CD4-positive, alpha-beta T cell treated with Interleukin-1 beta for 1 hour (primary cell): Measurements from ENCODE around the gene CIZ1.
"Not testable (repeated sequence)": the region's sequence is repeated elsewhere in the genome, so short reads cannot be mapped to it uniquely, and the experiment has no call there.

ENCODE experiments used
- DNase-seq, 2 donors: peaks; one replicate each; pipeline ENCODE4 v3.0.0-alpha.2; 2020 to 2022

Gene CIZ1

DNA sequence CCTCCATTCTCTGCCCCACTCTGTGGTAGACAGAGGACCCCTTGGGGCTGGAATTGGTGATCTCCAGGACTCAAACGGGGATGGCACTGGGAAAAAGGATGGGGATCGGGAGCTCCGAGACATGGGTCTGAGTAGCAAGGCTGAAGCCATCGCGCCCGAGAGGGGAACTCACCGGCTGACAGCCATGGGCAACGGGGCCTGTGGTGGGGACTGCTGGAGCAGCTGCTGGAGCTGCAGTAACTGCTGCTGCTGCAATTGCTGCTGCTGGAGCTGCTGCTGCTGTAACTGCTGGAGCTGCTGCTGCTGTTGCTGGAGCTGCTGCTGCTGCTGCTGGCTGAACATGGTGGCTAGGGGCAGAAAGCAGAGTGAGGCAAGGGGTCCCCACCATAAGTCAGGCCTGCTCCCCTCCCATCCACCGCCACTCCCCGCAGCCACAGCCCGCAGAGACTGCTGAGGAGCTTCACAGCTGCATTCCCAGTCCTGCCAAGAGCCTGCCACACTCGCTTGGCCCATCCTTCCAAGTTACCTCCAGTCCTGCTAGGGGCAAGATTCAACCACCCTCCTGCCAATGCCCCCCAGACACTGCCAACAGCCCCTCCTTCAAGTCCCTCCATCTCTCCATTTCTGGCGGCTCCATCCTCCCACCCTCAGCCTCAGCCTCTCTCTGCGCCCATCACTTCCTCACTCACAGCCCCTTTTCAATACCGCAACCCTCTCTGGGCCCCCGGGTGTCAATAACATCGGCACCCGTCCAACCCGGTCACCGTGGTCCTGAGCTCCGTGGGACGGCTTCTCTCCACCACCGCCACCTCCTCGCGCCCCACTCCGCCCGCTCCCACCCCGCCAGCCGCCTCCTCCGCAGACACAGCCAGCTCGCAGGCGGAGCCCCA is 611 bp downstream of the CIZ1 start:
- no peak for DNase-seq

DNA sequence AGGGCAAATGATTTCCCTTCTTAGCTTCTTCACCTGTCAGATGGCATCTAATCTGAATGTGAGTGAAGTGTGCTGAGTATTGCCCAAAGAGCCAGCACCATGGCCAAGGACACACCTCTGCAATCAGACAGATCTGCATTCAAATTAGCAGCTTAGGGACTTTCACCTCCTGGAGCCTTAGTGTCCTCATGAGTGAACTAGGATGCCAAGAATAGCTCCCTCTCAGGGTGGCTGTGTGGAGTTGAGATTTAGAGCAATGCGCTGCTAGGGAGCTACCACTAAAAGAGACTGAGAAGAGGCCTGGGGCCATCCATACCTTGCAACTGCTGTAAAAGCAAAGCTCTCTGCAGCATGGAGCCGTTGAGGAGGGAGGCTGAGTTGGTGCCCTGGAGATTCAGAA is 1.4 kb downstream of the CIZ1 start:
- DNase-seq, result no peak

DNA sequence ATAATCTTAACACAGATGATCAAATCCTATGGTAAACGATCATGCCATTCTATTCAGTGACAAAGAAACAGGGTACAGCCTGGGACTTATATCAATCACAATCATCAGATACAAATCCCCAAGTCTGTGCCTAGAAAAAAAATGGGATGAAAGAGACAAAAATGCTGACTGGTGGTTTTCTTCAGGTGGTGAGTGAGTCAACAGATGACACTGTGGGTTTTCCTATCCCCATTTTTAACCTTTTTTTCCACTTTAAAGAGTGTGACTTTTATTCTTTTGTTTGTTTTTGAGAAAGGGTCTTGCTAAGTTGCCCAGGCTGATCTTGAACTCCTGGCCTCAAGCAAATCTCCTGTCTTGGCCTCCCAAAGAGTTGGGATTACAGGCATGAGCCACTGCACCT is 3.2 kb downstream of the CIZ1 start:
- DNase-seq, result no peak

DNA sequence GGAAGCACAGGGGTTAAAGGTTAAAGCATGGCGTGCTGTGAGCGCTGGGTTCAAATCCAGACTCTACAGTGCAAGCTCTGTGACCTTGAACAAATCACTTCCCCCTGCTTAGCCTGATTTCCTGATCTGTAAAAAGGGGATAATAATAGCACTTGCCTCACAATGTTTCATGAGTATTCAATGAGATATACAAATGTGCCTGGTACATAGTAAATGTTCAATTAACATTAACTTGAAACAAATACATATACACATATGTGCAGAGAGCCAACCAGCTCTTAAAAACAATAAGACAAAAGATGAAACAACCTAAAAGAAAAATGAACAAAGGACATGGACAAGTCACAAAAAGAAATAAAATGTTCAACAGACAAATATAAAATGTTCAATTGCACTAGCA is 4.0 kb downstream of the CIZ1 start:
- DNase-seq, result no peak

DNA sequence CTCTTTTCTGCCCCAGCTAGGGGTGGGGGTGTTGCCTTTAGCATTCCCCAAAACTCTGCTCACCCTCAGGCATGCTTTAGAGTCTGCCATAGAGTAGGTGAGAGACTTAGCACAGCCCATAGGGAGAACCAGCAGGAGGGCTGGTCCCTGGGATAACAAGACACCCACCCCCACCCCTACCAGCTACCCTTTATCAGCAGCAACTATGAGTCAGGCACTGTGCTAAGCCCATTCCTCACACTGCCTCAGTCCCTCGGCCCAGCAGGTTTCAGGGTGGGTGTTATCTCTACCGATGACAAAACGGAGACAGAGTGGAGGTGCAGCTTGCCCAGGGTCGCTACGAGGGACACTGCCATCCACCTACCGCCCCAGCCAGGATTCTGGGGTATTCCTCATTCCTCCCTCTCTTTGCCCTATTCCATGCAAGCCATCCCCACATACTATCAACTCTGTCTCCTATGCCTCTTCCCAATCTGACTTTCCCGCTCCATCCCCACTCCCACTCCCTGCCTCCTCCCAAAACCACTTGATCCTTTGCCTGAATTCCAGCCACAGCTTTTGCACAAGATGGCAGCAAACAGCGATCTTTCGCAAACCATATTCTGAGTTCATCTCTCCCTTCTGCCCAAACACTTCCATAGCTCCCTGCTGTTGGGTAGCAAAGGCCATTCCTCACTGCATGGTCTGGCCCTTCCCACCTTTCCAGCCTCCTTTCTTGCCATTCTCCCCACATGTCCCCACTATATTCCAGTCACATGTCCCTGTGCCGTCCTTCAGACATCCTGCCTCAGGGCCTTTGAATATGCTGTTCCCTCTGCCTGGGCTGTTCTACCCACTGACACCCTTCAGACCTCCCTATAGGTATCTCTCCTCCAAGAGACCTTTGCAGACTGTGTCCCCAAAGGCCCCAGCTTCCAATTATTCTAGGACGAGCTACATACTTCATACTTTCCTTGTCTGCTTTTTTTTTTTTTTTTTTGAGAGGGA is 5.1 kb downstream of the CIZ1 start:
- DNase-seq, result no peak

DNA sequence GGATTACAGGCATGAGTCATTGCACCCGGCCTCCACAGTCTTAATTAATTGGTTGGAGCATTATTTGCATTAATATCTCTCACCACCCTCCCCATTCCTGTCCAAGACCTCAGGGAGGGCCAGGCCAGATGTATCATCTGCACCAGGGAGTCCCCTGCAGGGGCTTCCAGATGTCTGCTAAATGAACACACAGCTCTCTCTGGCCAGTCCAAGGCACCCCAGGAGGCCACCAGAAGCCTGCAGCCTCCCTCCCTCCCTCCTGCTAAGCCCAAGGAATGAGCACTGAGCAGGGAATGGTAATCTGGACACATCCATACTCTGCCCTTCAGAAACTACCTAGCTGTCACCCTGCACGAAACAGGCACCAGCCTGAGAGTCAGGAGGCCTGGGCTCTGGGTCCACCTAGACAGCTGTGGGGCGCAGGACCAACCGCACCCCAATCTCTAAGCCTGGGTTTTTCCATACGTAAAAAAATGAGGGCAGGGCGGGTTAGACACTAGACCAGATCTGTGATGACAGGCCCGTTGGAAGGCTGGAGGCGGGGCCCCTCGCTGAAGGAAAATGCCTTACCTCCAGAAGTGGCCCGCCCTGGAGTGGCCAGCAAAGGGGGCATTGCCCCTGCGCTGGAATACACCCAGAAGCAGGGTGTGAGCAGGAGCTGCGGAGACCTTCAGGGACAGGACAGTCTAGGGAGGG is 8.3 kb downstream of the CIZ1 start:
- DNase-seq, result no peak

DNA sequence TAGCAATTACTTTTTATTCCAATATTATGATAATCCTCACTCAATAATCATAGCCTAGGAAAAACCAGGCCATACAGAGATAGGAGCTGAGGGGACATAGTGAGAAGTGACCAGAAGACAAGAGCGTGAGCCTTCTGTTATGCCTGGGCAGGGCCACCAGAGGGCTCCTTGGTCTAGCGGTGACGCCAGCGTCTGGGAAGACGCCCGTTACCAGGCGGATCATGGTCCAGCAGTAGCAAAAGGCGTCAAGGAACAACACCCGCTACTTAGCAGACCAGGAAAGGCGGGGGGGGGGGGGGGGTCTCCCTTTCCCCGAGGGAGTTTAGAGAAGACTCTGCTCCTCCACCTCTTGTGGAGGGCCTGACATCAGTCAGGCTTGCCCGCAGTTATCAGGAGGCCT is 9.9 kb downstream of the CIZ1 start:
- not testable (repeated sequence) for DNase-seq

DNA sequence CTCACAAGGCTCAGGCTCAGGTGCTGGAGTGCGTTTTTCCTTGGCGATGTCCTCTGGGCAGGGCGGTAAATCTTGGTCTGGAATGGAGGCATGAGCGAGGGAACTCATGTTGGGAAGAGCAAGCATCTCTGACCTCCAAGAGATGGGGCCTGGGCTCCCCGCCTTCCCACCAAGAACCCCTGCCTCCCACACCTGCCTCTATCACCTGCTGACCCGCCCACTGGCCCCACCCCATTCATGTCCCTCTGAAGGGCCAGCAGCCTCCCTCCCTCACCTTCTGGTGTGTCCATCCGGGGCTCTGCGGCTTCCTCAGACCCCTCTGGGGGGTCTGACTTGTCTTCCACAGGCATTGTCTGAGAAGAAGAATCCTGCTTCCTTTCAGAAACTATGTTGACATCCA is 10.9 kb downstream of the CIZ1 start:
- DNase-seq, result no peak

DNA sequence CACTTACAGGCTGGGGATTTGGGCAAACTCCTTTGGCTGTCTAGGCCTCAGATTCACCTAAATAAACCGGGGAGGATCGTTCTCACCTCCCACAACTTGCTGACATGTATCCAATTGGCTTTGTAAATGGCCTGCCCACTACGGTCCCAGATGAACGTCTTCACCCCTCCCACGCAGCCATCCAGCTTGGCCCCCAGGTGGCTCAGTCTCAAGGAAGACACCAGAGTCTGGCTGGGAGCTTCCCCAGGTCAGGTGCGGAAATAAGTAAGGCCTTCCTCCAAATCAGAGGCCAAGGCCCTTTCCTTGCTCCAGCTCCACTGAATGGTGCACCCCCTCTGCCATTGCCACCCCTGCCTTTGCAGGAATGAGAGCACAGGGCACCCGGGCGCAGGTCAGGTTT is 11.4 kb downstream of the CIZ1 start:
- DNase-seq, result no peak

DNA sequence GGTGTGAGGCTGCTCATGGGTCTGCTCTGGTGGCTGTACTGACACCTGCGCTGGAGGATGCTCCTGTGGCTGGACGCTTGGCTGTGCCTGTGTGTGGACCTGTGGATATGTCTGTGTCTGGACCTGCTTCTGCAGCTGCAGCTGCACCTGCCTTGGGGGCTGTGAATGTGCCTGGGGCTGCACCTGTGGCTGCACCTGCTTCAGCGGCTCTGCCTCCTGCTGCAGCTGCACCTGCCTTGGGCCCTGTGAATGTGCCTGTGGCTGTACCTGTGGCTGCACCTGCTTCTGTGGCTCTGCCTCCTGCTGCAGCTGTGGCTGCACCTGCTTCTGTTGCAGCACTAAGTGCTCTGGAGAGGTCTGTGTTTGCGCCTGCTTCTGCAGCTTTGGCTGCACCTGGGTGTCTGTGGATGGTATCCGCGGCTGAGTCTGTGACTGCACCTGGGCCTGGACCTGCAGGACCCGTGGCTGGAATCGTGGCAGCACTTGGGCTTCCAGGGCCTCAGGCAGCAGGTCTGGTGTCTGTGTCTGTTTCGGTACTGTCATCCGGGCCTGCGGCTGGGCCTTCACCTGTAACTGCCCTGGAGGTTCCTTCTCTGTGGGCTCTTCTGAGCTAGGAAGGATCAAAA is 12.5 kb downstream of the CIZ1 start:
- DNase-seq, result no peak

DNA sequence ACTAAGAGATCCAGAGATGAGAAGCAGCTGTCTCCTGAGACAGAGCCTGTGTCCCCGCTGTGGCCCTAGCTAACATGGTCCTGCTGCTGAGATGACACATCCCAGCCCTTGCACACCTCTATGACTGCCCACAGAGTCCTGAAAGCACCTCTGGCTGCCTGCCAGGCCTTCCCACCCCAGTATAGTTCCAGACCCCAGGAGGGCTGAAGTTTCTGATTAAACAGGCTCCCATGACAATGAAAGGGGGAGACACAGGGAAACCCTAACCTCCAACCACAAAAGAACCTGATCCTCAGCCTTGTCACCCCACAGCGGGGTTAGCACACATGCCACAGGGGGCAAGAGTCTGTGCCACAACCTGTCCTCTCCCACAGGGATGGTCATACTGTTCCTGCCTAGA is 15.6 kb downstream of the CIZ1 start:
- no peak for DNase-seq

DNA sequence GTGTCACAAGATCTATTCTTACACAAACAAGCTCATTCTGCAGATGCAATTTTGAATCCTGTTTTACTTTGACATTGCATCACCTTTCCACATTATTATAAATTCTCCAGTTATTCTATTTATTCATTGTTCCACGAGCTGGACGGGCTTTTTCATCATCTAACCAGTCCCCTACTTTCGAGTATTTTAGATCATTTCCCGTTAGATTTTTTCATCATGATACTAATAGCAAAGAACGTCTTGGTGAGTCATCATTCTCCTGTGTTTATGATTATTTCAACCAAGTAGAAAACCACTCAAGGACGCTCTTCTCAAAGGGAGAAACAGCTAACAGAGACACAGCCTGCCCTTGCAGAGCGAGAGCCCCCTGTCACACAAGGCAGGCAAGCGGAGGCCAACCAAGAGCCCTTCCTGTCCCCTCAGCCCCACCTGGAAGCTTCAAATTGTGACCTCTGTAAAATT is 16.2 kb downstream of the CIZ1 start:
- DNase-seq, result no peak

DNA sequence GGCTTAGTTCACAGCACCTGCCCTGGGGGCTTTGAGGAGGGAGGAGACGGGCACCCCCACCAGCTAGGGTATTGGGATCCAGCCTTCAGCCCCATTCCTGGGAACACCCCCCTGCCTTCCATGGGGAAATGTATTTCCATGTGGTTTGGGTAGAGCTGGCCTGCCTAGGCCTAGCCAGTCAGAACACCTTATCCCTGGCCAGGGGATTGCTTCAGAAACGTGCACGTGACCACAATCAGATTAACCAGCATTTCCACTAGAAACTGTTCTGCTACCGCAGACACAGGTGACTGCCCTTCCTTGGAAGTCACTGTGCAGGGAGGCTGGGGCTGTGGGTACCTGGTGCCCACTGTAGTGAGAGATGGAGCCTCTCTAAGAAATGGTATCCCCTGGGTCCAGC is 17.3 kb downstream of the CIZ1 start:
- no peak for DNase-seq

DNA sequence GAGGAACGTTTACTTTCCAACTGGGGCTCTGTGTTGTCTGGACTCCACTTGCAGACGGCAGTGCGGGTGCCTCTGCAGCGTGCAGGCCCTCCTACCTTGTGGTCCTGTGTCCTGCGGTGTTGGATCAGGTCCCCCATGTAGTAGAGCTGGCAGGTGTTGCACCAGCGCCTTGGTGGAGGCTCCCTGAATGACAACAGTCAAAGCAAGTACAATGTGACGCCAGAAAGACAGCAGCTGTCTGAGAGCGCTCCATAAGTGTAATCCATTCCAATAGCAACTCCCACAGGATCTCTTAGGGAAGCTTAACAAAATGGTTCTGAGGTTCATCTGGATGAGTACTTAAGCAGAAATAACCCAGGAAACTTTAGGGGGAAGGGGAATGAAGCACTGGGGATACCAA is 21.4 kb downstream of the CIZ1 start:
- no peak for DNase-seq

DNA sequence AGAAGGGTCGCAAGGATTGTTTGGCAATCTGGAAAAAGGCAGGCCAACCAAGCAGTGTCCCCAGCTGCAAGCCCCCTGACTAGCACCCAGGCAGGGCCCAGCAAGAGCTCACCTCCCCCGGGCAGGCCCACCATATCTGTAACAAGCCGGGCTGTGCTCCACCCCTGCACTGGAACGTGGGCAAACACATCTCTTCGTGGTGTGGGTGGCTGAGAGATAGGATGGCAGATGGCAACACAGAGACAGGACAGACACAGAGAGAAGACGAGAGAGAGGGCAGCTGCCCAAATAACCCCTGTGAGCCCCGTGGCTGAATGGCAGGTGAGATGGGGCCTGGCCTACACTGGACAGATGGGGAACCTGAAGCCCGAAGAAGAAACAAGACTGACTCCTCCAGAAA is 21.9 kb downstream of the CIZ1 start:
- DNase-seq, result no peak

DNA sequence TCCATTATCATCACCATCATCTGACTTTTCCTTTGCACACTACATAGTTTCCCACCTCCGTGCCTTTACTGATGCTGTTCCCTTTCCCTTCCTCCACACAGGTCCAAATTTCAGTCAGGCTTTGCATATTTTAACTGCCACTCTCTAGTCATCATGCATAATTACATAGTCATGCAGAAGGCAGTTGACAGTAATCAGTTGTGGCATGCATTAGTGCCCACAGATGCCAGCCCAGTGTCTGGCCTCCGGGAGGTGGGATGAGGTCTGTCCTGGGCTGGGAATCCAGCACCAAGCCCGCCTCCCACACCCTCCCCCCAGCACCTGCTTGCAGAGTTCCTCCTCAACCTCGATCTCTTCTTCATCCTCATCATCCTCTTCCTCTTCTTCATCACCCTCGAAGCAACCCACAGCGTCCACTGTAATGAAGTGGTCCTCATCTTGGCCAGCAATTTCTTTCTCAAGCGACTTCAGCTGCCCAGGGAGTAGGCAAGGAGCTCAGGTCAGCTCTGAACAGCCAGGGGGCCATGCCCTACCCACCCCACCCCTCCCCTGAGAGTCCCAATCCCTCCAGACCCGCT is 22.6 kb downstream of the CIZ1 start:
- DNase-seq, result no peak

DNA sequence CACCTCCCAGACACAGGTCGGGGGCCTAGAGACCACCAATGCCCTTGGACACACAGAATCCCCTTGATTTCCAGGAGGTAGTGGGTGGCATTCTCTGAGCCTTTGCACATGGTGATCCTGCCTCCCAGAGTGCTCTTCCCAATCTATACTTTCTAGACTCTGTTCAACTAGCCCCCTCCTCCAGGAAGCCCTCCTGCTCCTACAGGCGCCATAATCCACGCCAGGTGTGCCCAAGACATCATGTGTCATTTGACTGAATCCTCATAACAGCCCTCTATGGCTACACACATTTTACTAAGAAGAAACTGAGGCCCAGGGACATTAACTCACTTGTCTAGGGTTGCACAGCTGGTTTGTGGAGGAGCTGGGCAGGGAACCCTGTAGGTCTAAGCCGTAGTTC is 24.2 kb downstream of the CIZ1 start:
- DNase-seq, result no peak

DNA sequence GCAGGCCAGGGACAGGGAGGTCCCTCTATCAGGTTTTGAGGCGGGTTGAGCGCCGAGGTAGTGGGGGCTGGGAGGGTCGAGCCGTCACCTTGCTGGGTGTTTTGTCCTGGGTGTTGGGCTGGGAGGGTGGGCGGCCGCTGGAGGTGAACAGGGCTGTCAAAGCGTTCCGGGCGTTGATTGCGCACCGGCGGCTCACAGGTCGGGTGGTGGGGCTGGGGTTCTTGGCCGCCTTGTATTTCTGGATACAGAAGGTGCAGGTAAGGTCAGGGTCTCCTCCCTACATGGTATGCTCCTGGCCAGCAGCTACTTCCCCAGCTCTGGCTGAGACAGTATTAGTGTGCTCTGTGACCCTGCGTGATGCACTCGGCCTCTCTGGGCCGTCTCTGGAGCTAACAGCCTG is 25.2 kb downstream of the CIZ1 start:
- DNase-seq, result no peak

DNA sequence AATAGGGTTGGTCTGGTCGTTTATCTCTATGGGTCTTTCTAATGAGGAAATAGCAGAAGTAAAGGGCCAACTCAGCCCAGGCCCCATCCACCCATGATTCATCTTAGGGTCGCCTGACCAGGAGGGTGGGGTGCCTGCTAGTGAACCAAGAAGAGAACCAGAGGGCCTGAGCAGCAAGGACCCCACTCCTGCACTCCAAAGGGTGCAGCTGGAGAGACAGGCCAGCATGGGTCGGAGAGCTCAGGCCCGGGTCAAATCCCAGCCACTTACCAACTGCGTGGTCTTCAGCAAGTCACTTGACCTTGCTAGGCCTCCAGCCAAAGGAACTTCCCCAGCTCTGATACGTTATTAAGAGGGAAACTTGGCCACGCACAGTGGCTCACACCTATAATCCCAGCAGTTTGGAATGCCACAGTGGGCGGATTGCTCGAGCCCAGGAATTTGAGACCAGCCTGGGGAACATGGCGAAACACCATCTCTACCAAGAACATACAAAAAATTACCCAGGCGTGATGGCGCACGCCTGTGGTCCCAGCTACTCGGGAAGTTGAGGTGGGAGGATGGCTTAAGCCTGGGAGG is 27.0 kb downstream of the CIZ1 start:
- DNase-seq, result no peak

DNA sequence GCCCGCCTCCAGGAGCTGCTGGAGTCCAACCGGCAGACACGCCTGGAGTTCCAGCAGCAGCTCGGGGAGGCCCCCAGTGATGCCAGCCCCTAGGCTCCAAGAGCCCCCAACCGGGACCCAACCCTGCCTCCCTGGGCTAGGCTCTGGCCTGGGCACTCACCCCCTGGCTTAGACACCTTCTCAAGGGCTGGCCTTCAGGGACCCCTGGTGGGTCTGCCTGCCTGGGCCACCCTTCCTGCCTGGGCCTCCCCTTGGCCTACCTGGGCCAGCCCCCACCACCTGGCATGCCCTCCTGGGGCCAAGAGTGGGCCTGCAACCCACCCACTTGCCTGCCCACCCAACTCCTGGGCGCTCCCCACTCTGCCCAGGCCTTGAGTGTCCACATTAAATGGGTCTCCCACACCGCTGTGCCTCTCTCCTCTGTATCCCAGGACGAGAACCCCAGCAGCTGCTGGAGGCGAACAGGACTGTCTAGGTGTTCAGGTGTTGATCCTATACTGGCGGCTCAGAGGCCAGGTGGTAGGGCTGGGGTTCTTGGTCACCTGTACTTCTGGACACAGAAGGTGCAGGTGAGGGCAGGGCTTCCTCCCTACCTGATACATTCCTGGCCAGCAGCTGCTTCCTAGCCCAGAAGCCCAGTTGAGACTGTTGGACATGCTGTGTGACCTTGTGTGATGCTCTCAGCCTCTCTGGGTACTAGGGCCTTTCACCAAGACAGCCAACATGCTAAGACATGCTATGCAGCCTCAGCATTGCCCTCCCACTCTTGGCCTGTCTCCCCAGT is 27.7 kb downstream of the CIZ1 start:
- no peak for DNase-seq

DNA sequence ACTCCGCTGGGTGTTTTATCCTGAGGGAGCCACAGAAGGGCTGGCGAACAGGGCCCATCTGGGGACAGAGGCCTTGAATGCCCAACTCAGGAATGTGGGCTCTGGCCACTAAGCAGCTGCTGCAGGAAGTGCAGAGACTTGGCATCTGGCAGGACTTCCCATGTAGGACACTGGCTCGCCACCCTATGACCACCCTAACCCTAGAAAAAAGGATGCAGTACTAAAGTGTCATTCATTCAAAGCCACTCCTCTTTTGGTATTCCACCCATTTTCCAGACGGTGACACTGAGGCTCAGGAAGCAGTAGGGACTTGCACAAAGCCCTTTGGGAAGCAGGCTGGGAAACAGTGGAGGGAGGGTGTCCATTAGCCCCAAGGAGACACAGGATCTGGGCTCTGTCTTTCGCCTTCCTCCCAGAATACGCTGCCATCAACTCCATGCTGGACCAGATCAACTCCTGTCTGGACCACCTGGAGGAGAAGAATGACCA is 28.3 kb downstream of the CIZ1 start:
- no peak for DNase-seq
